ENCODE results near the gene TMEM170A.
"Not testable (repeated sequence)": the region's sequence is repeated elsewhere in the genome, so short reads cannot be mapped to it uniquely, and the experiment has no call there.

TMEM170A gene

GRCh38 chr16:75446416-75446815 lies 18.1 kb downstream of the TMEM170A start:
- H3K27ac ChIP-seq (ENCODE audit: low read length) = no peak overlapping the region
- no peaks in the 10 kb centered on the region for H3K4me1 ChIP-seq (ENCODE audit: control insufficient read depth, insufficient read depth, low read length)
- no peaks in the 10 kb centered on the region for H3K27me3 ChIP-seq (ENCODE audit: control insufficient read depth in 1 of 2, insufficient read depth in 2 of 2, low read length in 2 of 2)
- no peak overlapping the region for H3K4me3 ChIP-seq (ENCODE audit: low read length in 2 of 2)
- H3K9ac ChIP-seq (ENCODE audit: low read length in 2 of 2) = no peak overlapping the region
- H3K36me3 ChIP-seq (ENCODE audit: control insufficient read depth in 2 of 2, insufficient read depth in 2 of 2, low read length in 2 of 2) = peaks cover 6 to 11% of the 10 kb centered on the region in 2 donors
- H3K9me3 ChIP-seq (ENCODE audit: control insufficient read depth in 2 of 2, low read length in 2 of 2) = no peaks in the 10 kb centered on the region

DNA sequence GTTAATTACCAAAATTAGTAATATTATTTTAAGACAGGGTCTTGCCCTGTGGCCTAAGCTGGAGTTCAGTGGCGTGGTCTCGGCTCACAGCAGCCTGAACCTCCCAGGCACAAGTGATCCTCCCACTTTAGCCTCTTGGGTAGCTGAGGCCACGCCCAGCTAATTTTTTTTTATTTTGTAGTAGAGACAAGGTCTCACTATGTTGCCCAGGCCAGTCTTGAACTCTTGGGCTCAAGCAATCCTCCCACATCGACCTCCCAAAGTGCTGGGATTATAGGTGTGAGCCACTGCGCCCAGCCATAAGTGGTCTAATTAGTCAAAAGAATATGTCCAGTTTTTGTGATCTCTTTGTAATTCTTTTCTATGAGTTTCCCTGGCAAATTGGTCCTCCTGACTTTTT lies 19.2 kb downstream of the TMEM170A start:
- H3K9me3 ChIP-seq (ENCODE audit: control insufficient read depth in 2 of 2, low read length in 2 of 2) = no peaks in the 10 kb centered on the region
- no peaks in the 10 kb centered on the region for H3K4me1 ChIP-seq (ENCODE audit: control insufficient read depth, insufficient read depth, low read length)
- peaks cover 2 to 11% of the 10 kb centered on the region in 2 donors for H3K36me3 ChIP-seq (ENCODE audit: control insufficient read depth in 2 of 2, insufficient read depth in 2 of 2, low read length in 2 of 2)
- no peak overlapping the region for H3K27ac ChIP-seq (ENCODE audit: low read length)
- H3K4me3 ChIP-seq (ENCODE audit: low read length in 2 of 2) = no peak overlapping the region
- H3K9ac ChIP-seq (ENCODE audit: low read length in 2 of 2) = no peak overlapping the region
- H3K27me3 ChIP-seq (ENCODE audit: control insufficient read depth in 1 of 2, insufficient read depth in 2 of 2, low read length in 2 of 2) = no peaks in the 10 kb centered on the region

DNA sequence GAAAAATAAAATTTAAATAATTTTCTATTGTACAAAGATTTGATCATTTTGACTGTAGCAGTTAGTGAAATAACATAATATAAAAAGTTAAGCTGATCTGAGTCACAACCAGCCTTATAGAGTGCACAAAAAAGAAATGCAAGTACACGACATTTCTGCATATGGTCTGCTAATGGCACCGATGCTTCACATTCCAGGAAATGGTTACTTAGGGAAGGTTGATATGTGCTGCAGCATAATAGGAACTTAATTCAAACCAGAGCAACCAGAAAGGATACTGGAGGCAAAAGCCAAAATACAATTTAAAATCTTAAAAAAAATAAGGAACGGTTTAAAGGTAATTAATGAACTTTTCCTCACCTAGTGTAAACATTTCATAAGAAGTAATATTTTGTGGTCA lies 21.2 kb downstream of the TMEM170A start:
- no peaks in the 10 kb centered on the region for H3K9me3 ChIP-seq (ENCODE audit: control insufficient read depth in 2 of 2, low read length in 2 of 2)
- H3K27ac ChIP-seq (ENCODE audit: low read length) = no peak overlapping the region

GRCh38 chr16:75433732-75434413 lies 30.6 kb downstream of the TMEM170A start:
- H3K9me3 ChIP-seq (ENCODE audit: control insufficient read depth in 2 of 2, low read length in 2 of 2) = no peaks in the 10 kb centered on the region
- peak overlapping the region; percentile 57 to 97 for H3K4me3 ChIP-seq (ENCODE audit: low read length in 2 of 2)
- H3K9ac ChIP-seq (ENCODE audit: low read length in 2 of 2) = peak overlapping the region; percentile 97 to 99
- peaks cover 14% of the 10 kb centered on the region for H3K4me1 ChIP-seq (ENCODE audit: control insufficient read depth, insufficient read depth, low read length)
- no peaks in the 10 kb centered on the region for H3K27me3 ChIP-seq (ENCODE audit: control insufficient read depth in 1 of 2, insufficient read depth in 2 of 2, low read length in 2 of 2)
- H3K36me3 ChIP-seq (ENCODE audit: control insufficient read depth in 2 of 2, insufficient read depth in 2 of 2, low read length in 2 of 2) = no peaks in the 10 kb centered on the region
- peak overlapping the region; percentile 99 for H3K27ac ChIP-seq (ENCODE audit: low read length)

More for the DNA sequence above, 21.2 kb downstream of the TMEM170A start:
- Histone ChIP-seq H3K4me1 (ENCODE audit: control insufficient read depth, insufficient read depth, low read length) (no peaks in the 10 kb centered on the region), H3K9ac (ENCODE audit: low read length in 2 of 2) (no peak overlapping the region), H3K4me3 (ENCODE audit: low read length in 2 of 2) (no peak overlapping the region), H3K27me3 (ENCODE audit: control insufficient read depth in 1 of 2, insufficient read depth in 2 of 2, low read length in 2 of 2) (no peaks in the 10 kb centered on the region), H3K36me3 (ENCODE audit: control insufficient read depth in 2 of 2, insufficient read depth in 2 of 2, low read length in 2 of 2) (peaks cover 2 to 6% of the 10 kb centered on the region in 2 donors)

DNA sequence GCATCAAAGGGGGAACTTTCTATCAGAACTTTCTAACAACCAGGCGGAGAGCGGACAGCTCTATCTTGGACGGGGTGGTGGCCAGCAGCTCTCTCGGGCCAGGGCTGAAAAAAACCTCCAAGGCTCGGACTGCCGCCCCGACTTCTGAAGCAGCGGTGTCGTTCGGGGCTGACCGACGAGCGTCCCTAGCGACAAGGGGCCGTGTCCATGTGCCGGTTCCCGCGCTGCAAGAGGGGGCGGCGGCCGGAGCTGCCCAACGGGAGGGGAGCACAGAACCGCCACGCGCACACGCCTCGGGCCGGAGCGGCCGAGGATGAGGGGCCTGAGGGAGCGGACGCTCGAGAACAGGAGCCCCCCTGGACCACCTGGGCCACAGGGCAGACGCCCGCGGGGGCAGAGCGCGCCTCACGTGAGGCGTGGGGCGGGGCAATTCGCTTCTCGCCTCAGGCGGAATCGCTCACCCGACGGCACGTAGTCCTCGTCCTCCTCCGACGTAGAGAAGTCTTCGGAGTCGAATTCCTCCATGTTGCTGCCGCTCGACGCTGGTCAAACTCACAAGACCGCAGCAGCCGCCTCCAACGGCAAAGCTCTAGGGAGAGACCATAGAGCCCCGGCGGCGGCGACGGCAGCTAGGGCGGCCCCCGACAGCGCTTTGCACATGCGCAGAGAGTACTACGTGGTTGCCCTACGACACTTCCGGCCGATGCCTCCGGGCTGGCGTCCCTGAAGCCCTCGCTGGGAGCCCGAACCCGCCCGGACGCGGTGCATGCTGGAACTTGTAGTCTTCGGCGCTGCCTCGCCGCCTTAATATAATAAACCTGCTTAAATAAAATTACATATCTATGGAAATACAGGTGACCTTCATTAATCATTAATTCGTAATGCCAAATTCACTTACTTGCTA lies 31.4 kb downstream of the TMEM170A start, which contains the start of gene CFDP1:
CFDP1 (minus strand) TSS at position 676 of the 904 bp plus-strand sequence; CDS start at position 525, 151 bp downstream.
- H3K4me1 ChIP-seq (ENCODE audit: control insufficient read depth, insufficient read depth, low read length) = peaks cover 14% of the 10 kb centered on the region
- H3K27me3 ChIP-seq (ENCODE audit: control insufficient read depth in 1 of 2, insufficient read depth in 2 of 2, low read length in 2 of 2) = no peaks in the 10 kb centered on the region
- H3K36me3 ChIP-seq (ENCODE audit: control insufficient read depth in 2 of 2, insufficient read depth in 2 of 2, low read length in 2 of 2) = no peaks in the 10 kb centered on the region
- no peaks in the 10 kb centered on the region for H3K9me3 ChIP-seq (ENCODE audit: control insufficient read depth in 2 of 2, low read length in 2 of 2)
- peak within 1 kb of the TSS; percentile 57 to 97 for H3K4me3 ChIP-seq (ENCODE audit: low read length in 2 of 2)
- H3K27ac ChIP-seq (ENCODE audit: low read length) = peak within 1 kb of the TSS; percentile 99
- H3K9ac ChIP-seq (ENCODE audit: low read length in 2 of 2) = peak within 1 kb of the TSS; percentile 97 to 99

- H3K4me3 ChIP-seq (ENCODE audit: low read length in 2 of 2) = no peak overlapping the region
- no peaks in the 10 kb centered on the region for H3K27me3 ChIP-seq (ENCODE audit: control insufficient read depth in 1 of 2, insufficient read depth in 2 of 2, low read length in 2 of 2)
- H3K9me3 ChIP-seq (ENCODE audit: control insufficient read depth in 2 of 2, low read length in 2 of 2) = no peaks in the 10 kb centered on the region
- H3K9ac ChIP-seq (ENCODE audit: low read length in 2 of 2) = no peak overlapping the region
- no peak overlapping the region for H3K27ac ChIP-seq (ENCODE audit: low read length)
- no peaks in the 10 kb centered on the region for H3K36me3 ChIP-seq (ENCODE audit: control insufficient read depth in 2 of 2, insufficient read depth in 2 of 2, low read length in 2 of 2)
- peaks cover 14% of the 10 kb centered on the region for H3K4me1 ChIP-seq (ENCODE audit: control insufficient read depth, insufficient read depth, low read length)
These were observed 34.7 kb downstream of the TMEM170A start for GRCh38 chr16:75429621-75430403.

- H3K4me3 ChIP-seq (ENCODE audit: low read length in 2 of 2); H3K27ac ChIP-seq (ENCODE audit: low read length): not testable (repeated sequence)
These were observed 38.0 kb downstream of the TMEM170A start for GRCh38 chr16:75426524-75426923.

GRCh38 chr16:75424105-75424762 lies 40.3 kb downstream of the TMEM170A start:
- not testable (repeated sequence) for H3K9ac ChIP-seq (ENCODE audit: low read length in 2 of 2); H3K27me3 ChIP-seq (ENCODE audit: control insufficient read depth in 1 of 2, insufficient read depth in 2 of 2, low read length in 2 of 2); H3K4me1 ChIP-seq (ENCODE audit: control insufficient read depth, insufficient read depth, low read length); H3K4me3 ChIP-seq (ENCODE audit: low read length in 2 of 2); H3K36me3 ChIP-seq (ENCODE audit: control insufficient read depth in 2 of 2, insufficient read depth in 2 of 2, low read length in 2 of 2); H3K9me3 ChIP-seq (ENCODE audit: control insufficient read depth in 2 of 2, low read length in 2 of 2); H3K27ac ChIP-seq (ENCODE audit: low read length)

More at GRCh38 chr16:75426524-75426923, 38.0 kb downstream of the TMEM170A start:
- not testable (repeated sequence) for H3K9ac ChIP-seq (ENCODE audit: low read length in 2 of 2); H3K36me3 ChIP-seq (ENCODE audit: control insufficient read depth in 2 of 2, insufficient read depth in 2 of 2, low read length in 2 of 2); H3K9me3 ChIP-seq (ENCODE audit: control insufficient read depth in 2 of 2, low read length in 2 of 2); H3K27me3 ChIP-seq (ENCODE audit: control insufficient read depth in 1 of 2, insufficient read depth in 2 of 2, low read length in 2 of 2); H3K4me1 ChIP-seq (ENCODE audit: control insufficient read depth, insufficient read depth, low read length)

DNA sequence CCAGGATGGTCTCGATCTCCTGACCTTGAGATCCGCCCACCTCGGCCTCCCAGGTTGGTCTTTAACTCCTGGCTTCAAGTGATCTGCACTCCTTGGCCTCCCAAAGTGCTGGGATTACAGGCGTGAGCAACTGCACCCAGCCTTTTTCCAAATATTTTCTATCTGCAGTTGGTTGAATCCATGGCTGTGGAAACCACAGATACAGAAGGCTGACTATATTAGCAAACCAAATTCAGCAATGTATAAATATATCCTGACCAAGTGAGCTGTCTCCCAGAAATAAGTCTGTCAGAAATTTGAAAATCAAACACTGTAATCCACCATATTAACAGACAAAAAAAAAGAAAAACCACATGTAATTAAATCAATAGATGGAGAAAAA lies 40.8 kb downstream of the TMEM170A start:
- no peaks in the 10 kb centered on the region for H3K36me3 ChIP-seq (ENCODE audit: control insufficient read depth in 2 of 2, insufficient read depth in 2 of 2, low read length in 2 of 2)
- H3K4me1 ChIP-seq (ENCODE audit: control insufficient read depth, insufficient read depth, low read length) = no peaks in the 10 kb centered on the region

DNA sequence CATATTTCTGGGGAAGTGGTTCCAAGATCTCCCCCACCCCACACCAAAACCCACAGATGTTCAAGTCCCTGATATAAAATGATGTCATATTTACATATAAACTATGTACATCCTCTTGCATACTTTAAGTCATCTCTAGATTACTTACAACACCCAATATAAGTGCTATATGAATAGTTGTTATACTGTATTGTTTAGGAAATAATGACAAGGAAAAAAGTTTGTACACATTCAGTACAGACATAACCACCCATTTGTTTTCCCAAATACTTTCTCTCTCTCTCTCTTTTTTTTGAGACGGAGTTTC lies 42.7 kb downstream of the TMEM170A start:
- Histone ChIP-seq H3K27me3 (ENCODE audit: control insufficient read depth in 1 of 2, insufficient read depth in 2 of 2, low read length in 2 of 2) (no peaks in the 10 kb centered on the region), H3K4me3 (ENCODE audit: low read length in 2 of 2) (no peak overlapping the region), H3K4me1 (ENCODE audit: control insufficient read depth, insufficient read depth, low read length) (no peaks in the 10 kb centered on the region), H3K9ac (ENCODE audit: low read length in 2 of 2) (no peak overlapping the region), H3K9me3 (ENCODE audit: control insufficient read depth in 2 of 2, low read length in 2 of 2) (no peaks in the 10 kb centered on the region), H3K27ac (ENCODE audit: low read length) (no peak overlapping the region), H3K36me3 (ENCODE audit: control insufficient read depth in 2 of 2, insufficient read depth in 2 of 2, low read length in 2 of 2) (no peaks in the 10 kb centered on the region)

More for the DNA sequence above, 40.8 kb downstream of the TMEM170A start:
- no peak overlapping the region for H3K9ac ChIP-seq (ENCODE audit: low read length in 2 of 2)
- no peaks in the 10 kb centered on the region for H3K9me3 ChIP-seq (ENCODE audit: control insufficient read depth in 2 of 2, low read length in 2 of 2)
- no peak overlapping the region for H3K27ac ChIP-seq (ENCODE audit: low read length)
- no peaks in the 10 kb centered on the region for H3K27me3 ChIP-seq (ENCODE audit: control insufficient read depth in 1 of 2, insufficient read depth in 2 of 2, low read length in 2 of 2)
- H3K4me3 ChIP-seq (ENCODE audit: low read length in 2 of 2) = no peak overlapping the region

Data from stomach smooth muscle (tissue), 2 donors.